Transverse colon (tissue), 4 donors: ENCODE measurements around the gene DEPP1.
A peak's percentile ranks its signal among the peaks of the same experiment; 100 is the strongest.

ENCODE experiments used
- EP300 ChIP-seq: sonication (generic); formaldehyde crosslinking; IDR thresholded peaks from one replicate; pipeline ENCODE4 v1.6.1; 2017; ENCODE audit warnings: antibody characterized with exemption, low read depth
- POLR2A ChIP-seq: fragments of 450-650 bp; IDR thresholded peaks from one replicate; pipeline ENCODE4 v1.6.1; 2016; ENCODE audit warnings: antibody characterized with exemption, mild to moderate bottlenecking, moderate library complexity
- POLR2AphosphoS5 ChIP-seq, 3 donors: sonication (generic); formaldehyde crosslinking; IDR thresholded peaks; one replicate each; pipeline ENCODE4 v1.6.1; 2016; ENCODE audit warnings: antibody characterized with exemption in 3 of 3
- TF ChIP-seq, protein P1 (sequence below), 5 experiments: fragments of 200-600 bp in 3 of 5; fragments of 450-650 bp in 2 of 5; sonication (generic) in 3 of 5; IDR thresholded peaks; 1 replicate in 2 of 5; 2 replicates in 3 of 5; pipeline ENCODE4 v1.5.1; 2016 to 2017; ENCODE audit warnings: antibody characterized with exemption in 5 of 5, inconsistent platforms in 3 of 5, mild to moderate bottlenecking in 2 of 5, moderate library complexity in 1 of 5

DNA sequence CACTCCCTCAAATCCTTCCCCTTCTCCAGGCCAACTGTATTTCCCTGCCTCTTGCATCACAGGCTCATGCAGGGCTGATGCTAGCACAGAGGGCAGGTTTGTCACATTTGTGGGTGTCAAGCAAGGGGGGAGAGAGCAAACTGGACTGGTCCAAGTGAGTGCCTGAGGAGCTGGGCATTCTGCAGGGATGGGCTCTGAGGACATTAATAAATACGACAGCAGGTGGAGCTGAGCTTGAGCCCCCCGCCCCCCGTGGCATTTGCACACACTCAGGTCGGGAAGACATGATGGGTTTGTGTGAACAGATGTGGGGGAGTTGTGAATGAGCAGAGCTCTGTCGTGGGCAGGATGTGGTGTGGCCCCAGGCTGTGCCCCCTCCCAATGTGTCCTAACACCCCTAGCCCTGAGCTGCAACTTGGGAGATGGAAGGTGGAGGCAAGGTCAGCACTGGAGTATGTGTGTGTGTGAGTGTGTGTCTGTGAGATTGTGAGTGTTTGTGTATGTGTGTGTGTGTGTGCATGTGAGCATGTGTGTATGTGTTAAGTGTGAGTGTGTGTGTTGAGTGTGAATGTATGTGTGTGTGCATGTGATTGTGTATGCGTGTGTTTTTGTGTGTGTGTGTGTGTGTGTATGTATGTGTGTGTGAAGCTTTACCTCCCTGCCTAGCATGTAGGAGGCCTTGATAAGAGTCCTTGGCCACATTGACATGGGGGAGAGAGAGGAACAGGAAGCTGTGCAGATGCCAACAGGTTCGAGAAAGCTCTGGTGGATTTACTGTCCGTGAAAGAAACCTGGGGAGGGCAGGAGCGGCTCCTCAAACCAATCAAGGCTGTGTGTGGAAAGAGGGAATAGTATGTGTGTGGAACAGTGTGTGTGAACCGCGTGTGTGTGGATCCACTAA, 9.9 kb downstream of the DEPP1 start:
- TF ChIP-seq POLR2A (peak; percentile 7), POLR2AphosphoS5 (IDR thresholded peaks at IDR 0.05) (no peak), EP300 (no peak)
- TF ChIP-seq, protein P1, sequence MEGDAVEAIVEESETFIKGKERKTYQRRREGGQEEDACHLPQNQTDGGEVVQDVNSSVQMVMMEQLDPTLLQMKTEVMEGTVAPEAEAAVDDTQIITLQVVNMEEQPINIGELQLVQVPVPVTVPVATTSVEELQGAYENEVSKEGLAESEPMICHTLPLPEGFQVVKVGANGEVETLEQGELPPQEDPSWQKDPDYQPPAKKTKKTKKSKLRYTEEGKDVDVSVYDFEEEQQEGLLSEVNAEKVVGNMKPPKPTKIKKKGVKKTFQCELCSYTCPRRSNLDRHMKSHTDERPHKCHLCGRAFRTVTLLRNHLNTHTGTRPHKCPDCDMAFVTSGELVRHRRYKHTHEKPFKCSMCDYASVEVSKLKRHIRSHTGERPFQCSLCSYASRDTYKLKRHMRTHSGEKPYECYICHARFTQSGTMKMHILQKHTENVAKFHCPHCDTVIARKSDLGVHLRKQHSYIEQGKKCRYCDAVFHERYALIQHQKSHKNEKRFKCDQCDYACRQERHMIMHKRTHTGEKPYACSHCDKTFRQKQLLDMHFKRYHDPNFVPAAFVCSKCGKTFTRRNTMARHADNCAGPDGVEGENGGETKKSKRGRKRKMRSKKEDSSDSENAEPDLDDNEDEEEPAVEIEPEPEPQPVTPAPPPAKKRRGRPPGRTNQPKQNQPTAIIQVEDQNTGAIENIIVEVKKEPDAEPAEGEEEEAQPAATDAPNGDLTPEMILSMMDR (IDR thresholded peaks at IDR 0.05) = no peak
